ENCODE results near the gene WASHC2A. TPM values are rescaled to one million over a fixed set of nuclear protein-coding genes. Genes with fewer than 3 reads are reported as not detected.
"Not testable (repeated sequence)": the region's sequence is repeated elsewhere in the genome, so short reads cannot be mapped to it uniquely, and the experiment has no call there.

WASHC2A gene
- polyA plus RNA-seq, 3 donors from 2014 or later: 9.5 to 34.0 (median 15.1) TPM

GRCh38 chr10:50098645-50099044 is 30.9 kb downstream of the WASHC2A start:
- peaks cover 7 to 18% (median 15%) of the 10 kb centered on the region in 3 donors for H3K36me3 Mint-ChIP-seq
- H3K27ac Mint-ChIP-seq; H3K4me1 Mint-ChIP-seq; H3K27me3 Mint-ChIP-seq (ENCODE audit: low read depth in 3 of 3); H3K4me3 Mint-ChIP-seq; H3K9me3 Mint-ChIP-seq; DNase-seq: not testable (repeated sequence)

- peaks cover 7 to 20% (median 19%) of the 10 kb centered on the region in 3 donors for H3K36me3 Mint-ChIP-seq
- not testable (repeated sequence) for H3K27me3 Mint-ChIP-seq (ENCODE audit: low read depth in 3 of 3); H3K27ac Mint-ChIP-seq; H3K9me3 Mint-ChIP-seq; H3K4me1 Mint-ChIP-seq; H3K4me3 Mint-ChIP-seq; DNase-seq
These were observed 33.4 kb downstream of the WASHC2A start for GRCh38 chr10:50101139-50101582.

GRCh38 chr10:50101747-50102146 is 34.0 kb downstream of the WASHC2A start:
- H3K27me3 Mint-ChIP-seq (ENCODE audit: low read depth in 3 of 3); H3K27ac Mint-ChIP-seq; H3K9me3 Mint-ChIP-seq; H3K4me3 Mint-ChIP-seq; H3K4me1 Mint-ChIP-seq; DNase-seq: not testable (repeated sequence)
- peaks cover 7 to 20% (median 19%) of the 10 kb centered on the region in 3 donors for H3K36me3 Mint-ChIP-seq

GRCh38 chr10:50102267-50102666 is 34.5 kb downstream of the WASHC2A start:
- not testable (repeated sequence) for H3K9me3 Mint-ChIP-seq; DNase-seq; H3K4me3 Mint-ChIP-seq; H3K27ac Mint-ChIP-seq; H3K4me1 Mint-ChIP-seq; H3K27me3 Mint-ChIP-seq (ENCODE audit: low read depth in 3 of 3)
- peaks cover 7 to 21% (median 20%) of the 10 kb centered on the region in 3 donors for H3K36me3 Mint-ChIP-seq

GRCh38 chr10:50108999-50109698 is 41.4 kb downstream of the WASHC2A start:
- H3K4me1 Mint-ChIP-seq; H3K27me3 Mint-ChIP-seq (ENCODE audit: low read depth in 3 of 3); H3K27ac Mint-ChIP-seq; H3K4me3 Mint-ChIP-seq; DNase-seq; H3K9me3 Mint-ChIP-seq: not testable (repeated sequence)
- peaks cover 3 to 12% (median 7%) of the 10 kb centered on the region in 3 donors for H3K36me3 Mint-ChIP-seq

- DNase-seq; H3K27ac Mint-ChIP-seq; H3K9me3 Mint-ChIP-seq; H3K4me3 Mint-ChIP-seq; H3K4me1 Mint-ChIP-seq; H3K27me3 Mint-ChIP-seq (ENCODE audit: low read depth in 3 of 3): not testable (repeated sequence)
- H3K36me3 Mint-ChIP-seq: peaks cover 3 to 10% (median 3%) of the 10 kb centered on the region in 3 donors
These were observed 44.8 kb downstream of the WASHC2A start for GRCh38 chr10:50112419-50113112.

GRCh38 chr10:50126765-50127164 is 59.0 kb downstream of the WASHC2A start:
- not testable (repeated sequence) for H3K9me3 Mint-ChIP-seq; H3K4me1 Mint-ChIP-seq; H3K27ac Mint-ChIP-seq; DNase-seq; H3K27me3 Mint-ChIP-seq (ENCODE audit: low read depth in 3 of 3); H3K4me3 Mint-ChIP-seq
- peaks cover 6 to 41% (median 18%) of the 10 kb centered on the region in 3 donors for H3K36me3 Mint-ChIP-seq

GRCh38 chr10:50127770-50128292 is 60.1 kb downstream of the WASHC2A start:
- not testable (repeated sequence) for H3K27ac Mint-ChIP-seq; H3K4me1 Mint-ChIP-seq; H3K4me3 Mint-ChIP-seq; H3K9me3 Mint-ChIP-seq; DNase-seq; H3K27me3 Mint-ChIP-seq (ENCODE audit: low read depth in 3 of 3)
- H3K36me3 Mint-ChIP-seq: peaks cover 10 to 50% (median 22%) of the 10 kb centered on the region in 3 donors

GRCh38 chr10:50131245-50131965 is 63.7 kb downstream of the WASHC2A start:
- not testable (repeated sequence) for DNase-seq; H3K27me3 Mint-ChIP-seq (ENCODE audit: low read depth in 3 of 3); H3K4me3 Mint-ChIP-seq; H3K9me3 Mint-ChIP-seq; H3K4me1 Mint-ChIP-seq; H3K27ac Mint-ChIP-seq
- peaks cover 10 to 59% (median 30%) of the 10 kb centered on the region in 3 donors for H3K36me3 Mint-ChIP-seq

GRCh38 chr10:50132322-50132721 is 64.6 kb downstream of the WASHC2A start:
- DNase-seq; H3K27ac Mint-ChIP-seq; H3K4me1 Mint-ChIP-seq; H3K9me3 Mint-ChIP-seq; H3K27me3 Mint-ChIP-seq (ENCODE audit: low read depth in 3 of 3); H3K4me3 Mint-ChIP-seq: not testable (repeated sequence)
- peaks cover 10 to 62% (median 28%) of the 10 kb centered on the region in 3 donors for H3K36me3 Mint-ChIP-seq

- not testable (repeated sequence) for H3K9me3 Mint-ChIP-seq; H3K27ac Mint-ChIP-seq; DNase-seq; H3K27me3 Mint-ChIP-seq (ENCODE audit: low read depth in 3 of 3); H3K4me3 Mint-ChIP-seq; H3K4me1 Mint-ChIP-seq
- peaks cover 10 to 61% (median 28%) of the 10 kb centered on the region in 3 donors for H3K36me3 Mint-ChIP-seq
These were observed 65.1 kb downstream of the WASHC2A start for GRCh38 chr10:50132841-50133240.

- not testable (repeated sequence) for H3K27ac Mint-ChIP-seq; H3K4me3 Mint-ChIP-seq; DNase-seq; H3K27me3 Mint-ChIP-seq (ENCODE audit: low read depth in 3 of 3); H3K36me3 Mint-ChIP-seq; H3K4me1 Mint-ChIP-seq; H3K9me3 Mint-ChIP-seq
These were observed 75.9 kb downstream of the WASHC2A start for GRCh38 chr10:50143512-50144174.

- H3K27ac Mint-ChIP-seq; H3K9me3 Mint-ChIP-seq; H3K27me3 Mint-ChIP-seq (ENCODE audit: low read depth in 3 of 3); H3K36me3 Mint-ChIP-seq; DNase-seq; H3K4me1 Mint-ChIP-seq; H3K4me3 Mint-ChIP-seq: not testable (repeated sequence)
These were observed 77.8 kb downstream of the WASHC2A start for GRCh38 chr10:50145575-50145974.

All from immature natural killer cell (primary cell).